HUES48 (cell line): Measurements from ENCODE around the gene ADGRL3.

Experiments used
- H3K27ac ChIP-seq: one replicate; pipeline ENCODE4 v1.7.0; 2013; ENCODE audit warnings: low read depth, low read length, inconsistent platforms
- H3K27me3 ChIP-seq: 2 replicates; pipeline ENCODE4 v1.6.1; 2013; ENCODE audit warnings: mild to moderate bottlenecking, low read length; ENCODE audit not compliant: control insufficient read depth, insufficient read depth
- H3K36me3 ChIP-seq: 2 replicates; pipeline ENCODE4 v1.6.1; 2013; ENCODE audit warnings: low read length; ENCODE audit not compliant: control insufficient read depth, insufficient read depth
- H3K4me1 ChIP-seq: 2 replicates; pipeline ENCODE4 v1.6.1; 2013; ENCODE audit warnings: mild to moderate bottlenecking, low read length; ENCODE audit not compliant: control insufficient read depth, insufficient read depth
- H3K4me3 ChIP-seq: 2 replicates; pipeline ENCODE4 v1.5.1; 2013; ENCODE audit warnings: mild to moderate bottlenecking, low read depth, low read length
- H3K9ac ChIP-seq: 2 replicates; pipeline ENCODE4 v1.6.1; 2013; ENCODE audit warnings: mild to moderate bottlenecking, low read depth, low read length, moderate library complexity
- H3K9me3 ChIP-seq: 2 replicates; pipeline ENCODE4 v1.6.1; 2013; ENCODE audit warnings: low read length; ENCODE audit not compliant: control insufficient read depth, insufficient read depth

The ADGRL3 gene

GRCh38 chr4:61571761-61572559 is 371.8 kb downstream of the ADGRL3 start:
- Histone ChIP-seq H3K9me3 (no peaks in the 10 kb centered on the region), H3K4me3 (no peak overlapping the region), H3K4me1 (no peaks in the 10 kb centered on the region), H3K27me3 (no peaks in the 10 kb centered on the region), H3K9ac (no peak overlapping the region), H3K27ac (no peak overlapping the region), H3K36me3 (no peaks in the 10 kb centered on the region)

GRCh38 chr4:61575796-61576195 is 375.7 kb downstream of the ADGRL3 start:
- H3K9ac ChIP-seq, result no peak overlapping the region
- H3K36me3 ChIP-seq, result no peaks in the 10 kb centered on the region
- H3K27ac ChIP-seq, result no peak overlapping the region

GRCh38 chr4:61579786-61580185 is 379.7 kb downstream of the ADGRL3 start:
- Histone ChIP-seq H3K36me3 (no peaks in the 10 kb centered on the region), H3K4me1 (peaks cover 12% of the 10 kb centered on the region), H3K9me3 (no peaks in the 10 kb centered on the region), H3K9ac (no peak overlapping the region), H3K4me3 (no peak overlapping the region), H3K27me3 (no peaks in the 10 kb centered on the region), H3K27ac (no peak overlapping the region)

More at GRCh38 chr4:61575796-61576195, 375.7 kb downstream of the ADGRL3 start:
- H3K4me3 ChIP-seq, result no peak overlapping the region
- no peaks in the 10 kb centered on the region for H3K27me3 ChIP-seq
- H3K4me1 ChIP-seq, result no peaks in the 10 kb centered on the region
- no peaks in the 10 kb centered on the region for H3K9me3 ChIP-seq

- Histone ChIP-seq H3K36me3 (no peaks in the 10 kb centered on the region), H3K4me1 (peaks cover 12% of the 10 kb centered on the region), H3K9ac (no peak overlapping the region), H3K27ac (no peak overlapping the region), H3K9me3 (no peaks in the 10 kb centered on the region), H3K27me3 (no peaks in the 10 kb centered on the region), H3K4me3 (no peak overlapping the region)
Measured at GRCh38 chr4:61580721-61581377, 380.7 kb downstream of the ADGRL3 start.

- Histone ChIP-seq H3K36me3 (no peaks in the 10 kb centered on the region), H3K9me3 (no peaks in the 10 kb centered on the region), H3K4me3 (no peak overlapping the region), H3K4me1 (peaks cover 12% of the 10 kb centered on the region), H3K27ac (no peak overlapping the region), H3K27me3 (no peaks in the 10 kb centered on the region), H3K9ac (no peak overlapping the region)
Measured at GRCh38 chr4:61583696-61584095, 383.6 kb downstream of the ADGRL3 start.

GRCh38 chr4:61588621-61589402 is 388.7 kb downstream of the ADGRL3 start:
- no peak overlapping the region for H3K4me3 ChIP-seq
- H3K9me3 ChIP-seq, result no peaks in the 10 kb centered on the region
- H3K9ac ChIP-seq, result no peak overlapping the region
- no peak overlapping the region for H3K27ac ChIP-seq
- 0 out of 2 replicates have a peak, but pooled peaks cover 2% of the 10 kb centered on the region for H3K4me1 ChIP-seq
- no peaks in the 10 kb centered on the region for H3K27me3 ChIP-seq
- no peaks in the 10 kb centered on the region for H3K36me3 ChIP-seq

GRCh38 chr4:61590881-61591280 is 390.8 kb downstream of the ADGRL3 start:
- no peaks in the 10 kb centered on the region for H3K36me3 ChIP-seq
- H3K9ac ChIP-seq, result no peak overlapping the region
- H3K27me3 ChIP-seq, result no peaks in the 10 kb centered on the region
- no peak overlapping the region for H3K4me3 ChIP-seq
- H3K9me3 ChIP-seq, result no peaks in the 10 kb centered on the region
- no peaks in the 10 kb centered on the region for H3K4me1 ChIP-seq
- H3K27ac ChIP-seq, result no peak overlapping the region

- Histone ChIP-seq H3K4me1 (no peaks in the 10 kb centered on the region), H3K27ac (no peak overlapping the region), H3K9me3 (no peaks in the 10 kb centered on the region), H3K9ac (no peak overlapping the region), H3K36me3 (no peaks in the 10 kb centered on the region), H3K27me3 (no peaks in the 10 kb centered on the region), H3K4me3 (no peak overlapping the region)
Measured at GRCh38 chr4:61596606-61597340, 396.6 kb downstream of the ADGRL3 start.

GRCh38 chr4:61603086-61603485 is 403.0 kb downstream of the ADGRL3 start:
- Histone ChIP-seq H3K4me3 (no peak overlapping the region), H3K4me1 (0 out of 2 replicates have a peak, but pooled peaks cover 8% of the 10 kb centered on the region), H3K27ac (no peak overlapping the region), H3K27me3 (no peaks in the 10 kb centered on the region), H3K9ac (no peak overlapping the region), H3K36me3 (no peaks in the 10 kb centered on the region), H3K9me3 (no peaks in the 10 kb centered on the region)

- no peaks in the 10 kb centered on the region for H3K27me3 ChIP-seq
- no peaks in the 10 kb centered on the region for H3K9me3 ChIP-seq
- H3K9ac ChIP-seq, result no peak overlapping the region
- no peak overlapping the region for H3K27ac ChIP-seq
- 0 out of 2 replicates have a peak, but pooled peaks cover 8% of the 10 kb centered on the region for H3K4me1 ChIP-seq
- H3K36me3 ChIP-seq, result no peaks in the 10 kb centered on the region
- H3K4me3 ChIP-seq, result no peak overlapping the region
Measured at GRCh38 chr4:61604054-61604453, 403.9 kb downstream of the ADGRL3 start.
